SU-DHL-6 (cell line): ENCODE data around the gene SLC6A2.

Experiments
- H2AFZ ChIP-seq: fragments of 200-600 bp; sonication (generic); 2 replicates; pipeline ENCODE4 v1.6.1; 2014; ENCODE audit warnings: low read depth, mild to moderate bottlenecking, moderate library complexity, mixed read lengths, antibody characterized with exemption, low read length; ENCODE audit not compliant: severe bottlenecking
- H3F3A ChIP-seq: fragments of 200-600 bp; shearing (Covaris generic); 2 replicates; pipeline ENCODE4 v1.6.0; 2016; ENCODE audit warnings: antibody characterized with exemption, mild to moderate bottlenecking; ENCODE audit not compliant: insufficient read depth
- H3K27ac ChIP-seq: fragments of 200-600 bp; sonication (generic); 2 replicates; pipeline ENCODE4 v1.5.1; 2016; ENCODE audit warnings: low read depth, mild to moderate bottlenecking, low read length, moderate library complexity, mixed read lengths
- H3K27me3 ChIP-seq: fragments of 200-600 bp; sonication (generic), shearing (Covaris generic); 2 replicates; pipeline ENCODE4 v1.6.0; 2014; ENCODE audit warnings: mild to moderate bottlenecking, low read length
- H3K36me3 ChIP-seq: fragments of 200-600 bp; sonication (generic); 2 replicates; pipeline ENCODE4 v1.6.1; 2014; ENCODE audit warnings: mild to moderate bottlenecking, low read length, mixed read lengths
- H3K4me2 ChIP-seq: fragments of 300-600, 200-600 bp; shearing (Covaris generic), sonication (generic); 2 replicates; pipeline ENCODE4 v1.6.0; 2014; ENCODE audit warnings: low read length, low read depth, mild to moderate bottlenecking; ENCODE audit not compliant: poor library complexity, severe bottlenecking
- H3K4me3 ChIP-seq: fragments of 200-600 bp; sonication (generic); 2 replicates; pipeline ENCODE4 v1.5.1; 2014; ENCODE audit warnings: antibody characterized with exemption, low read length, mild to moderate bottlenecking, mixed read lengths; ENCODE audit not compliant: insufficient read depth, poor library complexity, severe bottlenecking
- H3K79me2 ChIP-seq: fragments of 200-600 bp; sonication (generic); 2 replicates; pipeline ENCODE4 v1.6.1; 2014; ENCODE audit warnings: mild to moderate bottlenecking, low read length, moderate library complexity; ENCODE audit not compliant: insufficient read depth
- H3K9ac ChIP-seq: fragments of 200-600 bp; sonication (generic); 2 replicates; pipeline ENCODE4 v1.7.0; 2014; ENCODE audit warnings: mild to moderate bottlenecking, low read length
- H3K9me2 ChIP-seq: fragments of 200-600 bp; sonication (generic); replicated peaks from 2 replicates; pipeline ENCODE4 v1.6.1; 2014; ENCODE audit warnings: low read length; ENCODE audit not compliant: insufficient read depth
- H3K9me3 ChIP-seq: fragments of 200-600 bp; sonication (generic); 2 replicates; pipeline ENCODE4 v1.6.1; 2014; ENCODE audit warnings: low read length, mixed read lengths; ENCODE audit not compliant: insufficient read depth
- H4K20me1 ChIP-seq: fragments of 200-600 bp; sonication (generic); 2 replicates; pipeline ENCODE4 v1.6.1; 2014; ENCODE audit warnings: low read depth, mild to moderate bottlenecking, antibody characterized with exemption, low read length, moderate library complexity, mixed read lengths
- EZH2phosphoT487 ChIP-seq: fragments of 200-600 bp; sonication (generic), shearing (Covaris generic); conservative IDR thresholded peaks from 2 replicates; pipeline ENCODE4 v1.6.1; 2018; ENCODE audit warnings: mild to moderate bottlenecking, antibody characterized with exemption, low read length, moderate library complexity, mixed read lengths
- TF ChIP-seq, protein P1 (sequence below): fragments of 200-600 bp; sonication (generic); IDR thresholded peaks from one replicate; pipeline ENCODE4 v1.5.1; 2017; ENCODE audit warnings: antibody characterized with exemption, mild to moderate bottlenecking, low read length, moderate library complexity; ENCODE audit not compliant: insufficient read depth, poor library complexity, severe bottlenecking

Gene SLC6A2

DNA sequence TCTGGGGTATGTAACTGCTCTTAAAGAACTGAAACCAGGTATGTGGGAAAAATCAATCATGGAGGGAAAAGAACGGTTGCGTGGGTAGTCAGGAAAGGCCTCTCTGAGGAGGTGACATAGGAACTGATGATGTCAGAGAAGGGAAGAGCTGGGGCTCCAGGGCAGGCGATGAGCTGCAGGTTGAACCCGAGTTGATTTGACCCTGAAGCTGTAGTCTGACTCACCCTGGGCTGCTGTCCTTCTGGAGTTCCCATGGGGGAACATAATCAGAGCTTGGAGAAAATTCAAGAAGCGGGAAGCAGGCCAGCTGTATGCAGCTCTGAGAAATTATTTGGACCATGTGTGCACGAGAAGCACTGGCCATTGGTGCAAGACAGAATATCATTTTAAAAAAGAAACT, 16.7 kb downstream of the SLC6A2 start:
- H3K4me2 ChIP-seq = no peak overlapping the region
- H2AFZ ChIP-seq = no peak overlapping the region
- H3K9me2 ChIP-seq = no peaks in the 10 kb centered on the region
- H3K79me2 ChIP-seq = no peaks in the 10 kb centered on the region
- no peaks in the 10 kb centered on the region for H3F3A ChIP-seq
- no peak overlapping the region for H3K27ac ChIP-seq
- no peak overlapping the region for H3K9ac ChIP-seq
- no peaks in the 10 kb centered on the region for H3K9me3 ChIP-seq
- no peak overlapping the region for H3K4me3 ChIP-seq
- H3K36me3 ChIP-seq = no peaks in the 10 kb centered on the region
- H3K27me3 ChIP-seq = no peaks in the 10 kb centered on the region
- TF ChIP-seq, protein P1, sequence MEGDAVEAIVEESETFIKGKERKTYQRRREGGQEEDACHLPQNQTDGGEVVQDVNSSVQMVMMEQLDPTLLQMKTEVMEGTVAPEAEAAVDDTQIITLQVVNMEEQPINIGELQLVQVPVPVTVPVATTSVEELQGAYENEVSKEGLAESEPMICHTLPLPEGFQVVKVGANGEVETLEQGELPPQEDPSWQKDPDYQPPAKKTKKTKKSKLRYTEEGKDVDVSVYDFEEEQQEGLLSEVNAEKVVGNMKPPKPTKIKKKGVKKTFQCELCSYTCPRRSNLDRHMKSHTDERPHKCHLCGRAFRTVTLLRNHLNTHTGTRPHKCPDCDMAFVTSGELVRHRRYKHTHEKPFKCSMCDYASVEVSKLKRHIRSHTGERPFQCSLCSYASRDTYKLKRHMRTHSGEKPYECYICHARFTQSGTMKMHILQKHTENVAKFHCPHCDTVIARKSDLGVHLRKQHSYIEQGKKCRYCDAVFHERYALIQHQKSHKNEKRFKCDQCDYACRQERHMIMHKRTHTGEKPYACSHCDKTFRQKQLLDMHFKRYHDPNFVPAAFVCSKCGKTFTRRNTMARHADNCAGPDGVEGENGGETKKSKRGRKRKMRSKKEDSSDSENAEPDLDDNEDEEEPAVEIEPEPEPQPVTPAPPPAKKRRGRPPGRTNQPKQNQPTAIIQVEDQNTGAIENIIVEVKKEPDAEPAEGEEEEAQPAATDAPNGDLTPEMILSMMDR = no peak
- TF ChIP-seq EZH2phosphoT487 = no peak
- no peaks in the 10 kb centered on the region for H4K20me1 ChIP-seq

- H2AFZ ChIP-seq = no peak overlapping the region
- no peak overlapping the region for H3K9ac ChIP-seq
- H3K9me3 ChIP-seq = no peaks in the 10 kb centered on the region
- no peak overlapping the region for H3K4me3 ChIP-seq
- no peaks in the 10 kb centered on the region for H3K79me2 ChIP-seq
- H3K36me3 ChIP-seq = no peaks in the 10 kb centered on the region
- no peaks in the 10 kb centered on the region for H3F3A ChIP-seq
- H3K27ac ChIP-seq = no peak overlapping the region
- no peaks in the 10 kb centered on the region for H3K9me2 ChIP-seq
- H4K20me1 ChIP-seq = no peaks in the 10 kb centered on the region
- no peak overlapping the region for H3K4me2 ChIP-seq
- no peak for TF ChIP-seq EZH2phosphoT487
- TF ChIP-seq, protein P1 = no peak
- no peaks in the 10 kb centered on the region for H3K27me3 ChIP-seq
These were observed 22.5 kb downstream of the SLC6A2 start for GRCh38 chr16:55678161-55678821.

DNA sequence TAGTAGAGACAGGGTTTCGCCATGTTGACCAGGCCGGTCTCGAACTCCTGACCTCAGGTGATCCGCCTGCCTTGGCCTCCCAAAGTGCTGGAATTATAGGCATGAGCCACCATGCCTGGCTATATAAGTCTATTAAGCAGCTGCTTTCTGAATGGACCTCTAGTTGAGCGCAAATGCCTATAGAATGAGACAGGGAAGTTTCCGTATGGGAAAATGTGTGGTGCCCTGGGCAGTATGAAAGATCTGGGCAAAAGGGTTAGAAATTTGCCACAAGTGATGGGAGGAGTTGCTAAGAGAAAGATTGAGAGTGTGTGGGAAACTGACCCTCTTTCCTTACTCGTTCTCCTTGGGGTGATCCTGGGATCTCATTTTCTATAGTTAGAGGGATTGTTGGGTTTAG, 26.3 kb downstream of the SLC6A2 start:
- H3F3A ChIP-seq = no peaks in the 10 kb centered on the region
- H2AFZ ChIP-seq = no peak overlapping the region
- no peaks in the 10 kb centered on the region for H3K9me3 ChIP-seq
- no peaks in the 10 kb centered on the region for H3K79me2 ChIP-seq
- no peaks in the 10 kb centered on the region for H3K36me3 ChIP-seq
- H3K9me2 ChIP-seq = no peaks in the 10 kb centered on the region
- H4K20me1 ChIP-seq = no peaks in the 10 kb centered on the region
- H3K4me2 ChIP-seq = no peak overlapping the region
- TF ChIP-seq, protein P1 = no peak
- TF ChIP-seq EZH2phosphoT487 = no peak
- H3K27me3 ChIP-seq = no peaks in the 10 kb centered on the region
- H3K27ac ChIP-seq = no peak overlapping the region
- H3K4me3 ChIP-seq = no peak overlapping the region
- no peak overlapping the region for H3K9ac ChIP-seq
